ENCODE results near the gene GM2A.
A peak's percentile ranks its signal among the peaks of the same experiment; 100 is the strongest.

The GM2A gene

GRCh38 chr5:151225475-151225874 is 27.5 kb upstream of the GM2A start:
- peak overlapping the region; percentile 23 for H3K4me2 ChIP-seq (ENCODE audit: low read length)
- no peak overlapping the region for H3K4me3 ChIP-seq (ENCODE audit: low read length)

GRCh38 chr5:151227918-151228447 is 25.0 kb upstream of the GM2A start:
- Histone ChIP-seq H3F3A (ENCODE audit: control insufficient read depth, insufficient read depth) (peaks cover 19% of the 10 kb centered on the region), H3K9me2 (replicated peaks; ENCODE audit: control insufficient read depth, low read length) (no peaks in the 10 kb centered on the region), H3K79me2 (ENCODE audit: control insufficient read depth, low read length) (peaks cover 9% of the 10 kb centered on the region), H3K4me1 (ENCODE audit: control insufficient read depth, low read length) (peaks cover 41% of the 10 kb centered on the region), H3K27ac (ENCODE audit: low read depth, low read length) (no peak overlapping the region), H3K4me3 (ENCODE audit: low read length) (no peak overlapping the region), H3K9me3 (ENCODE audit: control insufficient read depth, insufficient read depth, low read length) (no peaks in the 10 kb centered on the region), H4K20me1 (ENCODE audit: control insufficient read depth, insufficient read depth, low read depth, low read length) (no peaks in the 10 kb centered on the region), H3K27me3 (ENCODE audit: control insufficient read depth, low read length) (no peaks in the 10 kb centered on the region), H3K36me3 (ENCODE audit: control insufficient read depth, low read length) (peaks cover 10% of the 10 kb centered on the region), H3K4me2 (ENCODE audit: low read length) (no peak overlapping the region)
- TF ChIP-seq EZH2phosphoT487 (IDR thresholded peaks at IDR 0.05; ENCODE audit: borderline replicate concordance, low read length) (no peak), CTCF (IDR thresholded peaks at IDR 0.05; ENCODE audit: low read depth, low read length, poor library complexity, severe bottlenecking) (no peak)

More at GRCh38 chr5:151225475-151225874, 27.5 kb upstream of the GM2A start:
- H3K36me3 ChIP-seq (ENCODE audit: control insufficient read depth, low read length): peaks cover 34% of the 10 kb centered on the region
- peaks cover 34% of the 10 kb centered on the region for H3K79me2 ChIP-seq (ENCODE audit: control insufficient read depth, low read length)
- peaks cover 26% of the 10 kb centered on the region for H3F3A ChIP-seq (ENCODE audit: control insufficient read depth, insufficient read depth)
- no peaks in the 10 kb centered on the region for H3K9me2 ChIP-seq (replicated peaks; ENCODE audit: control insufficient read depth, low read length)
- no peaks in the 10 kb centered on the region for H3K27me3 ChIP-seq (ENCODE audit: control insufficient read depth, low read length)
- no peaks in the 10 kb centered on the region for H3K9me3 ChIP-seq (ENCODE audit: control insufficient read depth, insufficient read depth, low read length)
- no peaks in the 10 kb centered on the region; the same call in 1 of the 2 replicates for H4K20me1 ChIP-seq (ENCODE audit: control insufficient read depth, insufficient read depth, low read depth, low read length)
- peaks cover 53% of the 10 kb centered on the region for H3K4me1 ChIP-seq (ENCODE audit: control insufficient read depth, low read length)
- H3K27ac ChIP-seq (ENCODE audit: low read depth, low read length): 0 out of 2 replicates have a peak overlapping the region, but pooled peaks have one; percentile 98
- TF ChIP-seq EZH2phosphoT487 (IDR thresholded peaks at IDR 0.05; ENCODE audit: borderline replicate concordance, low read length) (no peak), CTCF (IDR thresholded peaks at IDR 0.05; ENCODE audit: low read depth, low read length, poor library complexity, severe bottlenecking) (no peak)

GRCh38 chr5:151228986-151229385 is 24.0 kb upstream of the GM2A start:
- no peaks in the 10 kb centered on the region for H3K27me3 ChIP-seq (ENCODE audit: control insufficient read depth, low read length)
- no peaks in the 10 kb centered on the region for H3K9me3 ChIP-seq (ENCODE audit: control insufficient read depth, insufficient read depth, low read length)
- no peaks in the 10 kb centered on the region for H3K79me2 ChIP-seq (ENCODE audit: control insufficient read depth, low read length)
- no peak overlapping the region for H3K4me3 ChIP-seq (ENCODE audit: low read length)
- H3K4me1 ChIP-seq (ENCODE audit: control insufficient read depth, low read length): peaks cover 50% of the 10 kb centered on the region
- H3K9me2 ChIP-seq (replicated peaks; ENCODE audit: control insufficient read depth, low read length): no peaks in the 10 kb centered on the region
- no peak overlapping the region for H3K4me2 ChIP-seq (ENCODE audit: low read length)
- H4K20me1 ChIP-seq (ENCODE audit: control insufficient read depth, insufficient read depth, low read depth, low read length): no peaks in the 10 kb centered on the region
- H3K36me3 ChIP-seq (ENCODE audit: control insufficient read depth, low read length): peaks cover 4% of the 10 kb centered on the region; the same call in 1 of the 2 replicates
- H3K27ac ChIP-seq (ENCODE audit: low read depth, low read length): no peak overlapping the region
- TF ChIP-seq CTCF (IDR thresholded peaks at IDR 0.05; ENCODE audit: low read depth, low read length, poor library complexity, severe bottlenecking) (no peak), EZH2phosphoT487 (IDR thresholded peaks at IDR 0.05; ENCODE audit: borderline replicate concordance, low read length) (no peak)
- H3F3A ChIP-seq (ENCODE audit: control insufficient read depth, insufficient read depth): peaks cover 20% of the 10 kb centered on the region

Measured in DOHH2 (cell line).